LHCN-M2 (cell line): ENCODE results near the gene MON2. TPM values are rescaled to one million over a fixed set of nuclear protein-coding genes. Genes with fewer than 3 reads are reported as not detected.
"Not testable (repeated sequence)": the region's sequence is repeated elsewhere in the genome, so short reads cannot be mapped to it uniquely, and the experiment has no call there.

ENCODE experiments used
- DNase-seq: peaks from one replicate; pipeline ENCODE4 v3.0.0-alpha.2; 2012; ENCODE audit warnings: low read depth
- total RNA-seq: library from RNA; depleted of rRNA; stranded (reverse); fragments of >200 nt; gene quantifications from 2 replicates; pipeline ENCODE4 v1.2.3, GENCODE V29; 2014

MON2 gene
- total RNA-seq, 1 experiment from 2014 or later: 22.7 TPM

- no peak for DNase-seq
Measured at GRCh38 chr12:62469704-62470103, 3.1 kb downstream of the MON2 start.

- no peak for DNase-seq
Measured at GRCh38 chr12:62471734-62472133, 5.1 kb downstream of the MON2 start.

GRCh38 chr12:62472472-62472871, 5.8 kb downstream of the MON2 start:
- peak; percentile 27 for DNase-seq

- DNase-seq: no peak
Measured at GRCh38 chr12:62481843-62482540, 15.4 kb downstream of the MON2 start.

- no peak for DNase-seq
Measured at GRCh38 chr12:62482769-62483168, 16.1 kb downstream of the MON2 start.

GRCh38 chr12:62484233-62484632, 17.6 kb downstream of the MON2 start:
- DNase-seq: no peak

- no peak for DNase-seq
Measured at GRCh38 chr12:62505786-62506185, 39.2 kb downstream of the MON2 start.

- DNase-seq: no peak
Measured at GRCh38 chr12:62512901-62513300, 46.3 kb downstream of the MON2 start.

GRCh38 chr12:62514080-62514479, 47.5 kb downstream of the MON2 start:
- DNase-seq: not testable (repeated sequence)

- DNase-seq: no peak
Measured at GRCh38 chr12:62516927-62517326, 50.3 kb downstream of the MON2 start.

GRCh38 chr12:62517887-62518286, 51.3 kb downstream of the MON2 start:
- no peak for DNase-seq

GRCh38 chr12:62519043-62519442, 52.4 kb downstream of the MON2 start:
- no peak for DNase-seq

GRCh38 chr12:62520361-62520760, 53.7 kb downstream of the MON2 start:
- no peak for DNase-seq

- peak; percentile 11 for DNase-seq
Measured at GRCh38 chr12:62522984-62523383, 56.4 kb downstream of the MON2 start.

GRCh38 chr12:62523619-62524018, 57.0 kb downstream of the MON2 start:
- no peak for DNase-seq

GRCh38 chr12:62525271-62525670, 58.6 kb downstream of the MON2 start:
- DNase-seq: no peak

GRCh38 chr12:62530596-62530995, 64.0 kb downstream of the MON2 start:
- DNase-seq: peak; percentile 12

- no peak for DNase-seq
Measured at GRCh38 chr12:62532333-62532732, 65.7 kb downstream of the MON2 start.

- DNase-seq: no peak
Measured at GRCh38 chr12:62533087-62533754, 66.6 kb downstream of the MON2 start.

- no peak for DNase-seq
Measured at GRCh38 chr12:62533755-62534107, 67.1 kb downstream of the MON2 start.

GRCh38 chr12:62536546-62536945, 69.9 kb downstream of the MON2 start:
- no peak for DNase-seq

GRCh38 chr12:62537551-62537950, 70.9 kb downstream of the MON2 start:
- DNase-seq: peak; percentile 63

GRCh38 chr12:62540354-62540753, 73.7 kb downstream of the MON2 start:
- no peak for DNase-seq
